ENCODE data around the gene MMD2. TPM values are rescaled to one million over a fixed set of nuclear protein-coding genes. Genes with fewer than 3 reads are reported as not detected.

MMD2 gene
- total RNA-seq, 6 experiments from 2014 or later, result not detected

DNA sequence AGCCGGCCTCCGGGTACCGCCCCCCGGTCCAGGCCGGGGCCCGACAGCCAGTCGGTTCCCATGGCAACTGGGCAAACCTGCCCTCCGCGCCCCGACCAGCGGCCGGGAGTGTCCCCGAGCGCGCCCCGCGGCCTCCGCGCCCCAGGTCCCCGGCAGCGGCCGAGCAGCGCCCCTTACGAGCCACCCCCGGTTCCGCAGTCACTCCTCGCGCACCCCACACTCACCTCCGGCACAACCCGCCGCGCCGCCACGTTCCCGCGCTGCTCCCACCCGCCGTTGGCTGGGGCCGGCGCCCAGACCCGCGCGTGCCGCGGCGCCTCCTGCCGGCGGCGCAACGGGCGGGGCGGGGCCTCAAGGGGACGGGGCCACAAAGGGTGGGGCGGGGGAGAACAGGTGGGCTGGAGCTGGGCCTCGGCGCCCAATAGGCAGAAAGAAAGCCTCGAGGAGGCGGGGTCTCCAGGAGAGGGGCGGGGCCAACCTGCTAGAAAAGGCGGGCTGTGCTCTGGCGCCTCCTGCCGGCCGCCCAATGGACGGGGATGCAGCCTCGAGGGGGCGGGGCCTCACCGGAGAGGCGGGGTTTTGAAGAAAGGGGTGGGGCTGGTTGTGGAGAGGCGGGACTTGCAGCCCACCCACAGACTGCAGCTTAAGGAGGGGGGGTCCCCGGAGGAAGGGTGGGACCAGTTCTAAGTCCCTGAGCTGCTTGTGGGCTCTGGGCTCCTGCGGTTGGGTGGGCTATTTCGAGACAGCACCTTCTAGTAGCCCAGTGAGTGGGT, 75.4 kb downstream of the MMD2 start, which contains the start of gene RADIL:
TSS of gene RADIL (minus strand) at position 345 of the 773 bp plus-strand sequence. CDS start 5,577 bp downstream, outside the sequence.
- DNase-seq, result peak; percentile 47
- TF ChIP-seq, protein P1, sequence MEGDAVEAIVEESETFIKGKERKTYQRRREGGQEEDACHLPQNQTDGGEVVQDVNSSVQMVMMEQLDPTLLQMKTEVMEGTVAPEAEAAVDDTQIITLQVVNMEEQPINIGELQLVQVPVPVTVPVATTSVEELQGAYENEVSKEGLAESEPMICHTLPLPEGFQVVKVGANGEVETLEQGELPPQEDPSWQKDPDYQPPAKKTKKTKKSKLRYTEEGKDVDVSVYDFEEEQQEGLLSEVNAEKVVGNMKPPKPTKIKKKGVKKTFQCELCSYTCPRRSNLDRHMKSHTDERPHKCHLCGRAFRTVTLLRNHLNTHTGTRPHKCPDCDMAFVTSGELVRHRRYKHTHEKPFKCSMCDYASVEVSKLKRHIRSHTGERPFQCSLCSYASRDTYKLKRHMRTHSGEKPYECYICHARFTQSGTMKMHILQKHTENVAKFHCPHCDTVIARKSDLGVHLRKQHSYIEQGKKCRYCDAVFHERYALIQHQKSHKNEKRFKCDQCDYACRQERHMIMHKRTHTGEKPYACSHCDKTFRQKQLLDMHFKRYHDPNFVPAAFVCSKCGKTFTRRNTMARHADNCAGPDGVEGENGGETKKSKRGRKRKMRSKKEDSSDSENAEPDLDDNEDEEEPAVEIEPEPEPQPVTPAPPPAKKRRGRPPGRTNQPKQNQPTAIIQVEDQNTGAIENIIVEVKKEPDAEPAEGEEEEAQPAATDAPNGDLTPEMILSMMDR (IDR thresholded peaks at IDR 0.05), result peak; percentile 82
- Mint-ChIP-seq H3K27me3 (ENCODE audit: insufficient read depth) (peaks cover 18% of the 10 kb centered on the region), H3K9me3 (no peaks in the 10 kb centered on the region), H3K4me3 (peak within 1 kb of the TSS; percentile 82), H3K4me1 (ENCODE audit: low read depth) (peaks cover 11% of the 10 kb centered on the region), H3K36me3 (ENCODE audit: low read depth) (no peaks in the 10 kb centered on the region), H3K27ac (peak within 1 kb of the TSS; percentile 79)

- Mint-ChIP-seq H3K4me1 (ENCODE audit: low read depth) (peaks cover 11% of the 10 kb centered on the region), H3K4me3 (peak overlapping the region; percentile 82), H3K9me3 (no peaks in the 10 kb centered on the region), H3K36me3 (ENCODE audit: low read depth) (no peaks in the 10 kb centered on the region), H3K27me3 (ENCODE audit: insufficient read depth) (peaks cover 16% of the 10 kb centered on the region), H3K27ac (no peak overlapping the region)
- TF ChIP-seq, protein P1 (IDR thresholded peaks at IDR 0.05), result no peak
- DNase-seq, result no peak
These were observed 76.0 kb downstream of the MMD2 start for GRCh38 chr7:4883033-4883371.

GRCh38 chr7:4882169-4883032, 76.6 kb downstream of the MMD2 start:
- Mint-ChIP-seq H3K27me3 (ENCODE audit: insufficient read depth) (peaks cover 16% of the 10 kb centered on the region), H3K9me3 (no peaks in the 10 kb centered on the region), H3K27ac (peak overlapping the region; percentile 79), H3K4me1 (ENCODE audit: low read depth) (peaks cover 11% of the 10 kb centered on the region), H3K4me3 (peak overlapping the region; percentile 82), H3K36me3 (ENCODE audit: low read depth) (no peaks in the 10 kb centered on the region)
- TF ChIP-seq, protein P1 (IDR thresholded peaks at IDR 0.05), result no peak
- peak; percentile 47 for DNase-seq

- Mint-ChIP-seq H3K36me3 (ENCODE audit: low read depth) (no peaks in the 10 kb centered on the region), H3K27me3 (ENCODE audit: insufficient read depth) (peaks cover 14% of the 10 kb centered on the region), H3K4me3 (no peak overlapping the region), H3K9me3 (no peaks in the 10 kb centered on the region), H3K4me1 (ENCODE audit: low read depth) (peaks cover 11% of the 10 kb centered on the region), H3K27ac (no peak overlapping the region)
- no peak for DNase-seq
- TF ChIP-seq, protein P1 (IDR thresholded peaks at IDR 0.05), result no peak
These were observed 78.8 kb downstream of the MMD2 start for GRCh38 chr7:4880218-4880617.

DNA sequence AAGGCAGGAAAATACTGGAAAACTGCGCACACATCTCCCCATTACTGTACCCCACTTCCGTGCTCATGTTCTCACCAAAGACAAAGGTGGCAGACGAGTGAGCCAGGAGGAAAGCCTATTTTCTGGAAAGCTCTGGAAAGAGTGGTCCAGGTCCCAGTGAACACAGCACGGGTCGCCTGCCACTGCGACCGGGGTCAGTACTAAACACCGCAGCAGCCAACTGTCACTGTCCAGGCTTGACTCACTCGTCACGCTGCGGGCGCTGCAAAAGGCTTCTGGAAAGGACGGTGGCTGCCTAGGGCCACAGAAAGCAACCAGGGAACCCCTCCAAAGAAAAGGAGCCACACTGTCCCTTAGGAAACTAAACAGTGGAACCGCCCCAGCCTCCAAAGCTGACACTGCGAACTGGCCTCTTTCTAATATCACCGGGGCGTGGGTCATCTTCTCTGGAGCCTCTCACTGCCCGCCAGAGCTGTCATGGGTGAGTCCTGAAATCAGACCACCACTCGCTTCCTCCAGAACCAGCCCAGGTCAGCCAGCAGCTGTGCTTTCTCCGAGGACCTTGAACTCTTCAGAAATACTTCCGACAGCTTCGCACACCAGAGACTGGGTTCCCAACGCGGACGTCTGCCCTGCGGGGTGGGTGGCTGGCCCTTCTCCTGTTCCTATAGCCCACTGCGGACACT, 79.4 kb downstream of the MMD2 start:
- DNase-seq, result no peak
- Mint-ChIP-seq H3K36me3 (ENCODE audit: low read depth) (no peaks in the 10 kb centered on the region), H3K4me1 (ENCODE audit: low read depth) (peaks cover 11% of the 10 kb centered on the region), H3K27ac (no peak overlapping the region), H3K4me3 (no peak overlapping the region), H3K9me3 (no peaks in the 10 kb centered on the region), H3K27me3 (ENCODE audit: insufficient read depth) (peaks cover 13% of the 10 kb centered on the region)
- TF ChIP-seq, protein P1 (IDR thresholded peaks at IDR 0.05), result no peak
